Breast epithelium (tissue), 4 donors: ENCODE measurements around the gene PKD2L2. TPM values are rescaled to one million over a fixed set of nuclear protein-coding genes. Genes with fewer than 3 reads are reported as not detected.

Experiments
- DNase-seq, 2 donors: peaks; one replicate each; pipeline ENCODE4 v3.0.0-alpha.2; 2019; ENCODE audit warnings: low spot score in 2 of 2
- H3K27ac ChIP-seq, 2 donors: fragments of 200-600 bp; sonication (generic) in 1 of 2; one replicate each; pipeline ENCODE4 v1.5.1; 2016 to 2019; ENCODE audit warnings: mild to moderate bottlenecking in 1 of 2
- H3K27me3 ChIP-seq, 2 donors: fragments of 200-600 bp; sonication (generic) in 1 of 2; one replicate each; pipeline versions ENCODE4 v1.5.1 to v1.6.0; 2017 to 2019; ENCODE audit warnings: control low read depth in 1 of 2, mild to moderate bottlenecking in 1 of 2
- H3K36me3 ChIP-seq: fragments of 200-600 bp; one replicate; pipeline ENCODE4 v1.5.1; 2019
- H3K4me1 ChIP-seq, 2 donors: fragments of 200-600 bp; sonication (generic); one replicate each; pipeline ENCODE4 v1.5.1; 2016 to 2019; ENCODE audit warnings: control low read depth in 1 of 2
- H3K4me3 ChIP-seq, 3 donors: fragments of 200-600 bp; sonication (generic); 1 replicate in 2 of 3; 2 replicates in 1 of 3; pipeline ENCODE4 v1.5.1; 2016 to 2019; ENCODE audit warnings: mild to moderate bottlenecking in 3 of 3, moderate library complexity in 2 of 3
- H3K9me3 ChIP-seq, 2 donors: fragments of 200-600 bp; sonication (generic) in 1 of 2; one replicate each; pipeline ENCODE4 v1.5.1; 2016 to 2019; ENCODE audit warnings: control low read depth in 1 of 2
- POLR2A ChIP-seq: fragments of 450-650 bp; IDR thresholded peaks from one replicate; pipeline ENCODE4 v1.6.1; 2016; ENCODE audit warnings: antibody characterized with exemption, mild to moderate bottlenecking, moderate library complexity
- POLR2AphosphoS5 ChIP-seq, 3 donors: sonication (generic); formaldehyde crosslinking; IDR thresholded peaks; one replicate each; pipeline ENCODE4 v1.6.1; 2017; ENCODE audit warnings: antibody characterized with exemption in 3 of 3
- intact Hi-C: fragments of 100-400 bp; cut with DNase I; formaldehyde crosslinking; loops from one replicate; pipeline ENCODE4 v1.15.1; 2023; ENCODE audit warnings: low total_unique reads
- total RNA-seq, 3 donors: library from RNA; depleted of rRNA; stranded (reverse); fragments of >200 nt; gene quantifications; one replicate each; pipeline ENCODE4 v1.1.0, GENCODE V29; 2016
- TF ChIP-seq, protein P1 (sequence below), 3 donors: fragments of 450-650 bp; IDR thresholded peaks; one replicate each; pipeline ENCODE4 v1.5.1; 2016 to 2017; ENCODE audit warnings: antibody characterized with exemption in 3 of 3, mild to moderate bottlenecking in 3 of 3, moderate library complexity in 3 of 3

Gene PKD2L2
- total RNA-seq = under 1 TPM in 1 of 3 donors, not detected in 2; 0.64 TPM

DNA sequence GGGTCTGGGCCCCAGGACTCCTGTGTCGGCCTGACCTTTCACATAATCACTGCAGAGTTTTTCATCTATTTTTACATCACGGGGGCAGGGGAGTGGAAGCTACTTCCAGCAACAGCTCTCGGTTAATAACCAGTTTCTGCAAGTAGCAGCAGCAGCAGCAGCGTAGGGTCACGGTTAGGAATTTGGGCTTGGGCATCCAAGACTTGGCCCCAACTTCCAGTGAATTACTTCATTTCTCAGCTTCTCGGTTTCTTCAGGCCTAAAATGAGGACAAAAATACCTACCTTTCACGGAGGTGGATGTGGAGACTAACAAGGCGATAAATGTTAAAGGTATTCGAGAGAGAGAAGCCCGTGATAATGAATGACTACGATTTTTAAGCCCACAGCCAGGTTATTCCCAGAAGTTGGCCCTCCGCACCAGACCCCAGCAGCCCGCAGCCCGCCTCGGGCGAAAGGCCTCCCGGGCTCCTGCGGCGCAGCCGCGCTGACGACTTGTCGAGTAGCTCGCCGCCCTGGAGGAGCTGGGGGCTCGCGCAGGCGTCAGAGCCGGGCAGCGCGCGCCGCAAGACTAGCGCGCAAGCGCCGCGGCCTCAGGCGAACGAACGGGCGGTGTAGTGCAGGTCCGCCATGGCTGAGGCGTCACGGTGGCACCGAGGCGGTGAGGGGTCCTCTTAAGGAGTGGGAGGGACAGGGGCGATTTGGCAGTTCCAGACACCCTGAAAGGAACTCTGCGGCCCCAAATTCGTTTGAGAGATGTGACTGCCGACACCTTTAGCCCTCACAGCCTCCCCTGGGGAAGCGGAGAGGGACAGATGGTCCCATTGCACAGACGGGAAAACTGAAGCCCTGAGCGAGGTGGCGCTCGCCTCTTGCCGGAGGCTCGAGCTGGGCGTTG, at the start of gene PKD2L2:
Gene PKD2L2, plus strand, starts transcription at position 595 of the 897 bp plus-strand sequence. Its CDS starts 35 bp downstream, at position 630.
- Histone ChIP-seq H3K27ac (peak within 1 kb of the TSS; percentile 87 to 93), H3K4me3 (peak within 1 kb of the TSS; percentile 36 to 71 (median 55)), H3K27me3 (no peaks in the 10 kb centered on the region), H3K36me3 (no peaks in the 10 kb centered on the region), H3K4me1 (no peaks in the 10 kb centered on the region), H3K9me3 (no peaks in the 10 kb centered on the region)
- TF ChIP-seq POLR2AphosphoS5 (IDR thresholded peaks at IDR 0.05) (peak in 2 of 3 donors; percentile 43 to 62), POLR2A (peak; percentile 22)
- TF ChIP-seq, protein P1, sequence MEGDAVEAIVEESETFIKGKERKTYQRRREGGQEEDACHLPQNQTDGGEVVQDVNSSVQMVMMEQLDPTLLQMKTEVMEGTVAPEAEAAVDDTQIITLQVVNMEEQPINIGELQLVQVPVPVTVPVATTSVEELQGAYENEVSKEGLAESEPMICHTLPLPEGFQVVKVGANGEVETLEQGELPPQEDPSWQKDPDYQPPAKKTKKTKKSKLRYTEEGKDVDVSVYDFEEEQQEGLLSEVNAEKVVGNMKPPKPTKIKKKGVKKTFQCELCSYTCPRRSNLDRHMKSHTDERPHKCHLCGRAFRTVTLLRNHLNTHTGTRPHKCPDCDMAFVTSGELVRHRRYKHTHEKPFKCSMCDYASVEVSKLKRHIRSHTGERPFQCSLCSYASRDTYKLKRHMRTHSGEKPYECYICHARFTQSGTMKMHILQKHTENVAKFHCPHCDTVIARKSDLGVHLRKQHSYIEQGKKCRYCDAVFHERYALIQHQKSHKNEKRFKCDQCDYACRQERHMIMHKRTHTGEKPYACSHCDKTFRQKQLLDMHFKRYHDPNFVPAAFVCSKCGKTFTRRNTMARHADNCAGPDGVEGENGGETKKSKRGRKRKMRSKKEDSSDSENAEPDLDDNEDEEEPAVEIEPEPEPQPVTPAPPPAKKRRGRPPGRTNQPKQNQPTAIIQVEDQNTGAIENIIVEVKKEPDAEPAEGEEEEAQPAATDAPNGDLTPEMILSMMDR (IDR thresholded peaks at IDR 0.05) = no peak
- intact Hi-C loops = no loop called here
- peak; percentile 66 to 72 for DNase-seq

- intact Hi-C loops = no loop called here
- Histone ChIP-seq H3K9me3 (no peaks in the 10 kb centered on the region), H3K4me1 (no peaks in the 10 kb centered on the region), H3K36me3 (no peaks in the 10 kb centered on the region), H3K4me3 (no peak overlapping the region), H3K27me3 (no peaks in the 10 kb centered on the region), H3K27ac (no peak overlapping the region)
- DNase-seq = no peak
- TF ChIP-seq POLR2A (no peak), POLR2AphosphoS5 (IDR thresholded peaks at IDR 0.05) (no peak)
- TF ChIP-seq, protein P1 (IDR thresholded peaks at IDR 0.05) = no peak
Observed at GRCh38 chr5:137842296-137842695, 47.0 kb upstream of the PKD2L2 start.

GRCh38 chr5:137843676-137844299, 45.5 kb upstream of the PKD2L2 start:
- DNase-seq = no peak
- Histone ChIP-seq H3K27me3 (no peaks in the 10 kb centered on the region), H3K27ac (no peak overlapping the region), H3K4me3 (no peak overlapping the region), H3K36me3 (no peaks in the 10 kb centered on the region), H3K9me3 (no peaks in the 10 kb centered on the region), H3K4me1 (no peaks in the 10 kb centered on the region)
- intact Hi-C loops = no loop called here
- TF ChIP-seq, protein P1 (IDR thresholded peaks at IDR 0.05) = no peak
- TF ChIP-seq POLR2A (no peak), POLR2AphosphoS5 (IDR thresholded peaks at IDR 0.05) (no peak)

DNA sequence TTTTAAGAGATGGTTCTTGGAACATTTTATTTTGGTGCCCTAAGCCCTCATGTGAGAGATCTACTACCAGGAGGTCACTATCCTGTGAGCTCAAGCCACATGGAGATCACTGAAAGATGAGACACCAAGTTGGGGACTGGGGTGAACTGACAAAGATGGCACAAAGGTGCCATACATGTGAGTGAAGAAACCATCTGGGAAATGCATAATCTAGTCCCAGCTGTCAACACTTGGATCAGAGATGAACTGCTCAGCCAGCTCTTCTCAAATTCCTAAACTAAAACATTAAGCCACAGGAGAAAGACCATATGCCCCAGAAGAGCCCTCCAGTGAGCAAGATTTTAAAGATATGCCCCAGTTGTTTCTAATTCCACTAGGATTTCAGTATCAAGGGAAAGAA, 43.8 kb upstream of the PKD2L2 start:
- H3K27ac ChIP-seq = no peak overlapping the region
- intact Hi-C loops = no loop called here
- DNase-seq = no peak

More for the DNA sequence above, 43.8 kb upstream of the PKD2L2 start:
- Histone ChIP-seq H3K36me3 (no peaks in the 10 kb centered on the region), H3K4me1 (no peaks in the 10 kb centered on the region), H3K9me3 (no peaks in the 10 kb centered on the region), H3K27me3 (no peaks in the 10 kb centered on the region), H3K4me3 (no peak overlapping the region)
- no peak for TF ChIP-seq POLR2AphosphoS5 (IDR thresholded peaks at IDR 0.05)
- TF ChIP-seq, protein P1 (IDR thresholded peaks at IDR 0.05) = no peak
- no peak for TF ChIP-seq POLR2A
